Lower leg skin (tissue), 4 donors: Measurements from ENCODE around the gene TFDP1. TPM values are rescaled to one million over a fixed set of nuclear protein-coding genes. Genes with fewer than 3 reads are reported as not detected.

Experiments used
- DNase-seq, 2 donors: peaks; one replicate each; pipeline ENCODE4 v3.0.0-alpha.2; 2019; ENCODE audit warnings: low spot score in 2 of 2
- H3K4me3 ChIP-seq: fragments of 200-600 bp; sonication (generic); 2 replicates; pipeline ENCODE4 v1.5.1; 2017; ENCODE audit warnings: mild to moderate bottlenecking, low read depth; ENCODE audit not compliant: poor library complexity, severe bottlenecking
- POLR2A ChIP-seq, 2 donors: fragments of 450-650 bp; IDR thresholded peaks; one replicate each; pipeline ENCODE4 v1.6.1; 2016 to 2017; ENCODE audit warnings: antibody characterized with exemption in 2 of 2, mild to moderate bottlenecking in 1 of 2, moderate library complexity in 1 of 2
- WGBS, 2 donors: methylation state at CpG; one replicate each; pipeline ENCODE4 v1.1.5; 2018; 5-methylcytosine and 5-hydroxymethylcytosine counted together
- intact Hi-C: fragments of 100-400 bp; cut with DNase I; formaldehyde crosslinking; loops from one replicate; pipeline ENCODE4 v1.15.0; 2023; ENCODE audit warnings: low total_unique reads
- total RNA-seq, 4 donors: library from RNA; depleted of rRNA; stranded (reverse); fragments of >200 nt; gene quantifications; one replicate each; pipeline ENCODE4 v1.1.0, GENCODE V29; 2016
- TF ChIP-seq, protein P1 (sequence below), 3 donors: fragments of 450-650 bp; IDR thresholded peaks; one replicate each; pipeline ENCODE4 v1.5.1; 2016; ENCODE audit warnings: antibody characterized with exemption in 3 of 3, mild to moderate bottlenecking in 3 of 3, moderate library complexity in 2 of 3

TFDP1 gene
- total RNA-seq, 4 donors from 2014 or later, result 35.9 to 48.8 (median 41.9) TPM

DNA sequence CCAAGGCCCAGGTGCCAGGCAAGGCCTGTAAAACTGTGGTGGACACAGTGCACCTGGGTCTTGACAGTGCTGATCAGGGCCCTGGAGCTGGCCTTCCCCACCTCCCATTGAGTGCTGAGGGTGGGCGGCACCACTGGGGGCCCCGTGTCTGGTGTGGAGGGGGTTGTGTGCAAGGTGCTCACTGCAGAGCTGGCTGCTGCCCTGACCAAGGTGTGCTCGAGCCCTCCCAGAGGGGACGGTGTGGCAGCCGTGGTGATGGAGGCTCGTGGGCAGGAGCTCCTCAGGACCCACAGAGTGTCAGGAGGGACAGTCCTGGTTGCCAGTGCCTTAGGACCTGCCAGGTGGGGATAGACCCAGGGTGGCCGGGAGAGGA lies 50.5 kb downstream of the TFDP1 start:
- intact Hi-C loops, result no loop called here

DNA sequence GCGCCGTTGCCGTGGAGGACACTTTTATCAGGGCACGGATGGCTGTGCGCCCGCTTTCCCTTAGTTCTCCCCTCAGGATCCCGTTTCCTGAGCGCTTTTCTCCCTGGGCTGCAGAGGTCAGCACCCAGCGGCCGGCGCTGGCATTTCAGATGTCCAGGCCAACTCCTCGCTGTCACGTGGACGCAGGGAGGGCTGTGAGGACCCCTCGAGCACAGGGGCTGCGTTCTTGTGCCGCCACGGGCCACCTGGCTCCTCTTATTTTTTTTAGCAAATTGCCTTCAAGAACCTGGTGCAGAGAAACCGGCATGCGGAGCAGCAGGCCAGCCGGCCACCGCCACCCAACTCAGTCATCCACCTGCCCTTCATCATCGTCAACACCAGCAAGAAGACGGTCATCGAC lies 51.2 kb downstream of the TFDP1 start:
- TF ChIP-seq, protein P1, sequence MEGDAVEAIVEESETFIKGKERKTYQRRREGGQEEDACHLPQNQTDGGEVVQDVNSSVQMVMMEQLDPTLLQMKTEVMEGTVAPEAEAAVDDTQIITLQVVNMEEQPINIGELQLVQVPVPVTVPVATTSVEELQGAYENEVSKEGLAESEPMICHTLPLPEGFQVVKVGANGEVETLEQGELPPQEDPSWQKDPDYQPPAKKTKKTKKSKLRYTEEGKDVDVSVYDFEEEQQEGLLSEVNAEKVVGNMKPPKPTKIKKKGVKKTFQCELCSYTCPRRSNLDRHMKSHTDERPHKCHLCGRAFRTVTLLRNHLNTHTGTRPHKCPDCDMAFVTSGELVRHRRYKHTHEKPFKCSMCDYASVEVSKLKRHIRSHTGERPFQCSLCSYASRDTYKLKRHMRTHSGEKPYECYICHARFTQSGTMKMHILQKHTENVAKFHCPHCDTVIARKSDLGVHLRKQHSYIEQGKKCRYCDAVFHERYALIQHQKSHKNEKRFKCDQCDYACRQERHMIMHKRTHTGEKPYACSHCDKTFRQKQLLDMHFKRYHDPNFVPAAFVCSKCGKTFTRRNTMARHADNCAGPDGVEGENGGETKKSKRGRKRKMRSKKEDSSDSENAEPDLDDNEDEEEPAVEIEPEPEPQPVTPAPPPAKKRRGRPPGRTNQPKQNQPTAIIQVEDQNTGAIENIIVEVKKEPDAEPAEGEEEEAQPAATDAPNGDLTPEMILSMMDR (IDR thresholded peaks at IDR 0.05), result no peak
- no peak for TF ChIP-seq POLR2A (IDR thresholded peaks at IDR 0.05)

More for the DNA sequence above, 50.5 kb downstream of the TFDP1 start:
- no peak for DNase-seq
- 89 to 96% methylated on average over 3 to 7 of the region's 7 CpGs for WGBS, 2 donors
- TF ChIP-seq, protein P1 (IDR thresholded peaks at IDR 0.05), result no peak
- no peak for TF ChIP-seq POLR2A (IDR thresholded peaks at IDR 0.05)
- no peak overlapping the region for H3K4me3 ChIP-seq

DNA sequence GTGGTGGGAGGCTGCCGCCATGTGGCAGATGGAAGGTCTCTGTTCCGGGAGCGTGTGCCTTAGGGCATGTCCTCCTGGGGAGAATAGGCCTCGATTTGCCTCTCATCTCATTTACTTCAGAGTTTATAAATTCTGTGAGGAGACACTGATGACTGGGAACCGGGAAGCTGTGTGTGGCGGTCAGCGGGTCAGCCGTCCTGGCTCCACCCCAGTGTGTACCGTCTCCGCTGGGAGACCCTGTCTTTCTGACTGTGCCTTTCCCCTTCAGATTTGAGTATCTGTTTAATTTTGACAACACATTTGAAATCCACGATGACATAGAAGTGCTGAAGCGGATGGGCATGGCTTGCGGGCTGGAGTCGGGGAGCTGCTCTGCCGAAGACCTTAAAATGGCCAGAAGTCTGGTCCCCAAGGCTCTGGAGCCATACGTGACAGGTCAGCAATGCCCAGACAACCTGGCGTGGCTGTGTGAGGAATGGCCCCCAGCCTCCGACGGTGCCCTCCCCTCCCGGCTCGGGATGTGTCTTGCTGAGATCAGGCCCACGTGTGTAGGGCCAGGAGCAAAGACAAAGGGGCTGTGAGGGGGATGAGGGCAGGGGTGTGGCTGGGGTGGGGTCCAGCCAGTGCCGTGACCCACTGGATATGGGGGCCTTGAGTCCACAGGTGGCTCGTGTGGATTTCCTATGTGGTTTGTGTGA lies 51.9 kb downstream of the TFDP1 start:
- 96 to 97% methylated on average over 24 of the region's 24 CpGs for WGBS, 2 donors
- intact Hi-C loops, result no loop called here
- DNase-seq, result peak in 1 of 2 donors; percentile 72
- no peak for TF ChIP-seq POLR2A (IDR thresholded peaks at IDR 0.05)
- TF ChIP-seq, protein P1 (IDR thresholded peaks at IDR 0.05), result no peak
- no peak overlapping the region for H3K4me3 ChIP-seq

More for the DNA sequence above, 51.2 kb downstream of the TFDP1 start:
- 95 to 98% methylated on average over 25 of the region's 25 CpGs for WGBS, 2 donors
- intact Hi-C loops, result no loop called here
- DNase-seq, result no peak
- no peak overlapping the region for H3K4me3 ChIP-seq

DNA sequence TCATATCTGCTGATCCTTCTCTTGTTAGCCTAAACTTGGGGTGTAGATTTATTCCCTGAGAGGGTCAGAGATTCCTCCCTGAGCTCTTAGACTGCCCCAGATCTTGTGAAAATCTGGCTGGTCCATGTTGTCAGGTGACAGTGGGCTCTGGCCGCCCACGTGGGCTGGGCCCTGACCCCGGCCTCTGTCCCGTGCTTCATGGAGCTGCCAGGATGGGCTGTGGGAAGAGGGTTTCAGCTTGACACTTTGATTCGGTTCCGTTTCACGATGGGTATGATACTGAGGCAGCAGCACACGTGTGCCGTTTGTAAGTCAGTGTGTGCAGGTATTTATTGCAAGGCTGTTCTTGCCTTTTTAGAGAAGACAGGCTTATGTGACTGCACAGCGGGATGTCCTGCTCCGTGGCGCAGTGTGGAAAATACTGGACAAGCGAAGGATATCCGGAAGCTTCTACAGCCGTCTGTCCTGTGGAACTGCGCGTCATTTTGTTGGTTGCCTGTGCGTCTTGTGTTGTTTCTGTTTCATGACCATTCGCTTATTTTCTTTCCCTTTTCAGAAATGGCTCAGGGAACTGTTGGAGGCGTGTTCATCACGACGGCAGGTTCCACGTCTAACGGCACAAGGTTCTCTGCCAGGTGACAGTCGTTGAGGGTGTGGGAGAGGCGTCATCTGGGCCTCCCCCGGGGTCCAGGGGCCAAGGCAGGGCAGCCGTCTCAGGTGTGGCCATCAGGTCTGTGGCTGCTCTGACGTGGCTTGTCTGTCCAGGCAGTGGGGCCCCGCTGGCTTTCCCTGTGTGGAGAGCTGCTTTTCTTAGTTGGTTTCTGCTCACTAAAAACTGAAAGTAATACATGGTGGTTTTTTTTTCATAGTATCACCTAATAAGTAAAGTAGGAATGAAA lies 53.0 kb downstream of the TFDP1 start:
- no peak overlapping the region for H3K4me3 ChIP-seq
- intact Hi-C loops, result no loop called here
- no peak for TF ChIP-seq POLR2A (IDR thresholded peaks at IDR 0.05)
- TF ChIP-seq, protein P1 (IDR thresholded peaks at IDR 0.05), result no peak
- DNase-seq, result peak in 1 of 2 donors; percentile 79
- WGBS, 2 donors, result 93 to 94% methylated on average over 30 of the region's 30 CpGs

DNA sequence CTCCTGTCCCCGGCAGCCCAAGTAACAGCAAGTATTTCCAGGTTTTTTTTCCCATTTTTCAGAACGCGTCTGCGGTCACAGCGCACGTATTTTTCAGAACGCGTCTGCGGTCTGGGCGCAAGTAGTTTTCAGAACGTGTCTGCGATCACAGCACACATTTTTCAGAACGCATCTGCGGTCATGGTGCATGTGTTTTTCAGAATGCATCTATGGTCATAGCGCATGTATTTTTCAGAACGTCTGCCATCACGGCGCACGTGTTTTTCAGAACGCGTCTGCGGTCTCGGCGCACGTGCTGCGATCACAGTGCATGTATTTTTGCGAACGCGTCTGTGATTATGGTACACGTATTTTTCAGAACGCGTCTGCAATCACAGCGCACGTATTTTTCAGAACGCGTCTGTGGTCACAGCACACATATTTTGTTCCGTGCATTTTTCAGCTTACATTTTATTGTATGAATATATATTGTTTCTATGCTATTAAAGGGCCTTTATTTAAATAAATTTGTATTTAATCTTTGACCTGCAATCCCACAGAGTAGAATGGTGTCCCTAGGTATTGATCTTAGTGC lies 53.7 kb downstream of the TFDP1 start:
- no peak overlapping the region for H3K4me3 ChIP-seq
- 98% methylated on average over 37 of the region's 37 CpGs for WGBS, 2 donors
- DNase-seq, result peak in 1 of 2 donors; percentile 34
- TF ChIP-seq, protein P1 (IDR thresholded peaks at IDR 0.05), result no peak
- TF ChIP-seq POLR2A (IDR thresholded peaks at IDR 0.05), result no peak
- intact Hi-C loops, result no loop called here
